Lung (tissue), 12 donors: ENCODE data around the gene HCAR3. TPM values are rescaled to one million over a fixed set of nuclear protein-coding genes. Genes with fewer than 3 reads are reported as not detected.
A peak's percentile ranks its signal among the peaks of the same experiment; 100 is the strongest.
"Not testable (repeated sequence)": the region's sequence is repeated elsewhere in the genome, so short reads cannot be mapped to it uniquely, and the experiment has no call there.

Source experiments
- ATAC-seq: fragments of 200-7000 bp; cut with Tn5 transposase; one replicate; pipeline ENCODE4 v1.9.1; 2020; ENCODE audit warnings: moderate number of reproducible peaks; ENCODE audit not compliant: insufficient read depth, low FRiP score
- DNase-seq, 3 donors: peaks; one replicate each; pipeline ENCODE4 v3.0.0-alpha.2; 2013 to 2017
- H3K27ac ChIP-seq, 2 donors: one replicate each; pipeline ENCODE4 v1.5.1; 2013; ENCODE audit warnings: mild to moderate bottlenecking in 2 of 2, moderate library complexity in 2 of 2, control low read depth in 1 of 2, inconsistent platforms in 1 of 2, low read depth in 1 of 2, low read length in 1 of 2
- H3K27me3 ChIP-seq, 3 donors: one replicate each; pipeline ENCODE4 v1.5.1; 2013; ENCODE audit warnings: low read length in 2 of 3; ENCODE audit not compliant: control insufficient read depth in 3 of 3, insufficient read depth in 3 of 3
- H3K36me3 ChIP-seq, 4 donors: one replicate each; pipeline ENCODE4 v1.5.1; 2013; ENCODE audit warnings: low read length in 4 of 4, mild to moderate bottlenecking in 1 of 4, moderate library complexity in 1 of 4; ENCODE audit not compliant: control insufficient read depth in 4 of 4, insufficient read depth in 4 of 4
- H3K4me1 ChIP-seq, 5 donors: one replicate each; pipeline ENCODE4 v1.5.1; 2013; ENCODE audit warnings: low read length in 5 of 5, mild to moderate bottlenecking in 2 of 5, moderate library complexity in 1 of 5; ENCODE audit not compliant: control insufficient read depth in 5 of 5, insufficient read depth in 5 of 5
- H3K4me3 ChIP-seq: one replicate; pipeline ENCODE4 v1.5.1; 2013; ENCODE audit warnings: mild to moderate bottlenecking, control low read depth, moderate library complexity
- H3K9ac ChIP-seq, 2 donors: one replicate each; pipeline ENCODE4 v1.5.1; 2013; ENCODE audit warnings: low read length in 2 of 2, control low read depth in 1 of 2; ENCODE audit not compliant: insufficient read depth in 1 of 2
- H3K9me3 ChIP-seq, 4 donors: one replicate each; pipeline ENCODE4 v1.5.1; 2013; ENCODE audit warnings: low read length in 3 of 4, mild to moderate bottlenecking in 1 of 4, moderate library complexity in 1 of 4; ENCODE audit not compliant: control insufficient read depth in 4 of 4, insufficient read depth in 3 of 4
- CTCF ChIP-seq: IDR thresholded peaks from 2 replicates; pipeline ENCODE4 v1.5.1; 2012; ENCODE audit warnings: mild to moderate bottlenecking; ENCODE audit errors: control extremely low read depth, extremely low read depth
- WGBS, 2 donors: extraction: QIAGEN DNeasy Blood & Tissue Kit; methylation state at CpG; one replicate each; pipeline ENCODE4 v1.1.7; 2013; 5-methylcytosine and 5-hydroxymethylcytosine counted together
- polyA plus RNA-seq, 2 donors: library from polyadenylated mRNA; stranded (reverse); fragments of 200-250 nt; gene quantifications; one replicate each; pipeline ENCODE4 v1.2.1, GENCODE V29; 2013
- total RNA-seq, 2 donors: library from RNA; depleted of rRNA in 1 of 2; stranded (reverse); fragments of >200 nt in 1 of 2; gene quantifications; one replicate each; pipeline ENCODE4 v1.2.1, GENCODE V29; 2014 to 2021
- donor health status: control.
- donor health status: control.
- donor health status: Bipolar disorder and iron deficiency.
- donor health status: healthy.
- donor health status: DM: yes; HTN: yes; CAD: no.

The HCAR3 gene
- total and polyA plus RNA-seq, 4 donors: 0.47 to 52.6 (median 6.4) TPM

GRCh38 chr12:122681814-122682213 lies 34.8 kb downstream of the HCAR3 start:
- Histone ChIP-seq H3K36me3 (no peaks in the 10 kb centered on the region), H3K4me3 (no peak overlapping the region), H3K9me3 (no peaks in the 10 kb centered on the region), H3K4me1 (peaks cover 0 to 4% (median 0%) of the 10 kb centered on the region in 5 donors), H3K9ac (no peak overlapping the region), H3K27me3 (no peaks in the 10 kb centered on the region), H3K27ac (no peak overlapping the region)
- 42 to 74% methylated on average over 4 of the region's 4 CpGs for WGBS, 2 donors
- ATAC-seq (peak; percentile 29), DNase-seq (no peak)
- no peak for TF ChIP-seq CTCF

- H3K4me3 ChIP-seq, H3K9ac ChIP-seq, H3K27me3 ChIP-seq, ATAC-seq, DNase-seq, H3K27ac ChIP-seq, H3K4me1 ChIP-seq, H3K36me3 ChIP-seq, H3K9me3 ChIP-seq: not testable (repeated sequence)
- 68 to 88% methylated on average over 6 of the region's 6 CpGs for WGBS, 2 donors
These were observed 35.6 kb downstream of the HCAR3 start for GRCh38 chr12:122680989-122681388.

GRCh38 chr12:122676781-122677180 lies 39.8 kb downstream of the HCAR3 start:
- not testable (repeated sequence) for H3K4me3 ChIP-seq, H3K36me3 ChIP-seq, H3K27ac ChIP-seq, DNase-seq, H3K27me3 ChIP-seq, H3K9ac ChIP-seq, H3K4me1 ChIP-seq, H3K9me3 ChIP-seq, ATAC-seq
- 97% methylated on average over 32 of the region's 32 CpGs for WGBS, 2 donors

GRCh38 chr12:122676015-122676414 lies 40.6 kb downstream of the HCAR3 start:
- 86 to 93% methylated on average over 8 of the region's 8 CpGs for WGBS, 2 donors
- H3K9me3 ChIP-seq, H3K27me3 ChIP-seq, H3K4me1 ChIP-seq, H3K27ac ChIP-seq, H3K4me3 ChIP-seq, H3K9ac ChIP-seq, DNase-seq, H3K36me3 ChIP-seq, ATAC-seq: not testable (repeated sequence)

- no peaks in the 10 kb centered on the region for H3K27me3 ChIP-seq
- peaks cover 0 to 2% (median 0%) of the 10 kb centered on the region in 4 donors for H3K9me3 ChIP-seq
- no peak overlapping the region for H3K27ac ChIP-seq
- H3K4me3 ChIP-seq: no peak overlapping the region
- DNase-seq: no peak
- TF ChIP-seq CTCF: no peak
- no peaks in the 10 kb centered on the region for H3K4me1 ChIP-seq
- H3K36me3 ChIP-seq: no peaks in the 10 kb centered on the region
- no peak overlapping the region for H3K9ac ChIP-seq
- no peak for ATAC-seq
- WGBS, 2 donors: 76 to 92% methylated on average over 2 of the region's 2 CpGs
These were observed 44.1 kb downstream of the HCAR3 start for GRCh38 chr12:122672515-122672914.
